HCT116 (cell line): ENCODE results near the gene STAG1.

Experiments
- CBX3 ChIP-seq: IDR thresholded peaks from 2 replicates; pipeline ENCODE4 v1.6.1; 2012; ENCODE audit warnings: low read depth
- EGR1 ChIP-seq: IDR thresholded peaks from 2 replicates; pipeline ENCODE4 v1.6.1; 2012; ENCODE audit warnings: low read depth
- EZH2 ChIP-seq: fragments of 200-600 bp; sonication (generic); IDR thresholded peaks from 2 replicates; pipeline ENCODE4 v1.6.1; 2017; ENCODE audit warnings: antibody characterized with exemption, mixed run types
- MAX ChIP-seq: IDR thresholded peaks from 2 replicates; pipeline ENCODE4 v1.6.1; 2012
- POLR2AphosphoS5 ChIP-seq: IDR thresholded peaks from 2 replicates; pipeline ENCODE4 v1.6.1; 2011; ENCODE audit warnings: mild to moderate bottlenecking, low read depth, low read length, moderate library complexity
- SIN3A ChIP-seq: IDR thresholded peaks from 2 replicates; pipeline ENCODE4 v1.6.1; 2012; ENCODE audit warnings: low read depth
- ZFX ChIP-seq: fragments of 450-650 bp; IDR thresholded peaks from 2 replicates; pipeline ENCODE4 v1.6.1; 2017
- TF ChIP-seq, protein P1 (sequence below), 3 experiments: fragments of 200-600 bp in 1 of 3; sonication (generic) in 1 of 3; IDR thresholded peaks in 2 of 3; conservative IDR thresholded peaks in 1 of 3; 2 replicates each; pipeline ENCODE4 v1.5.1; 2012 to 2017; ENCODE audit warnings: low read depth in 2 of 3, low read length in 2 of 3, antibody characterized with exemption in 1 of 3, borderline replicate concordance in 1 of 3, control low read depth in 1 of 3, mild to moderate bottlenecking in 1 of 3, mixed read lengths in 1 of 3, mixed run types in 1 of 3, moderate library complexity in 1 of 3; ENCODE audit not compliant: insufficient read depth in 1 of 3

DNA sequence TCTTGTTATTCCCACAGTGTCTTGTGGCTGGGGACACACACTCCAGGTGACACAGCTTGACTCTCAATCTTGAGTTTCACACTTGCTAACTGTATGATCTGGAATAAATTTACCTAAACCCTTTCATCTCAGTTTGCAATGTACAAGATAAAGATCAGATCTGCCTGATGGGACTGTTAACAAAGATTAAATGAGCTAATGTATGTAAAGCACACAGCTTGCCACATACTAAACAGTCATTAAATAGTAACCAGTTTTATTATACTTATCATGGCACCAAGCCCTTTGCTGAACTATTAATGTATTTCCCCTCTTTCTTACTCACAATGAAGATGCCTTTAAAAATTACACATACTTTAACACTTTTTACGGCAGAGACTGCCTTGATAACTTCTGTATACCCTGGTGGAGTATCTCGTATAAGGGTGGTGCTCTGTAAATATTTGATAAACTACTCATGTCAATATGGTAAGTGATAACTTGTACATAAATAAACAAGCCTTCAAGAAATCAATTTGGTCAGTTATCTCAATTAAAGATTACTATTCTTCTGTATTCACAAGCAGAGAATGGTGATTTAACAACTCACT, 184.5 kb downstream of the STAG1 start:
- TF ChIP-seq ZFX (no peak), EGR1 (no peak), EZH2 (no peak), POLR2AphosphoS5 (no peak), CBX3 (no peak), MAX (no peak), SIN3A (no peak)
- TF ChIP-seq, protein P1, sequence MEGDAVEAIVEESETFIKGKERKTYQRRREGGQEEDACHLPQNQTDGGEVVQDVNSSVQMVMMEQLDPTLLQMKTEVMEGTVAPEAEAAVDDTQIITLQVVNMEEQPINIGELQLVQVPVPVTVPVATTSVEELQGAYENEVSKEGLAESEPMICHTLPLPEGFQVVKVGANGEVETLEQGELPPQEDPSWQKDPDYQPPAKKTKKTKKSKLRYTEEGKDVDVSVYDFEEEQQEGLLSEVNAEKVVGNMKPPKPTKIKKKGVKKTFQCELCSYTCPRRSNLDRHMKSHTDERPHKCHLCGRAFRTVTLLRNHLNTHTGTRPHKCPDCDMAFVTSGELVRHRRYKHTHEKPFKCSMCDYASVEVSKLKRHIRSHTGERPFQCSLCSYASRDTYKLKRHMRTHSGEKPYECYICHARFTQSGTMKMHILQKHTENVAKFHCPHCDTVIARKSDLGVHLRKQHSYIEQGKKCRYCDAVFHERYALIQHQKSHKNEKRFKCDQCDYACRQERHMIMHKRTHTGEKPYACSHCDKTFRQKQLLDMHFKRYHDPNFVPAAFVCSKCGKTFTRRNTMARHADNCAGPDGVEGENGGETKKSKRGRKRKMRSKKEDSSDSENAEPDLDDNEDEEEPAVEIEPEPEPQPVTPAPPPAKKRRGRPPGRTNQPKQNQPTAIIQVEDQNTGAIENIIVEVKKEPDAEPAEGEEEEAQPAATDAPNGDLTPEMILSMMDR (IDR thresholded peaks at IDR 0.05 in 2 of 3, conservative IDR thresholded peaks at IDR 0.05 in 1 of 3; ENCODE audit: borderline replicate concordance in 1 of 3, insufficient read depth in 1 of 3, low read depth in 2 of 3, low read length in 2 of 3) = no peak
